ENCODE measurements around the gene FBXW8.

The FBXW8 gene

DNA sequence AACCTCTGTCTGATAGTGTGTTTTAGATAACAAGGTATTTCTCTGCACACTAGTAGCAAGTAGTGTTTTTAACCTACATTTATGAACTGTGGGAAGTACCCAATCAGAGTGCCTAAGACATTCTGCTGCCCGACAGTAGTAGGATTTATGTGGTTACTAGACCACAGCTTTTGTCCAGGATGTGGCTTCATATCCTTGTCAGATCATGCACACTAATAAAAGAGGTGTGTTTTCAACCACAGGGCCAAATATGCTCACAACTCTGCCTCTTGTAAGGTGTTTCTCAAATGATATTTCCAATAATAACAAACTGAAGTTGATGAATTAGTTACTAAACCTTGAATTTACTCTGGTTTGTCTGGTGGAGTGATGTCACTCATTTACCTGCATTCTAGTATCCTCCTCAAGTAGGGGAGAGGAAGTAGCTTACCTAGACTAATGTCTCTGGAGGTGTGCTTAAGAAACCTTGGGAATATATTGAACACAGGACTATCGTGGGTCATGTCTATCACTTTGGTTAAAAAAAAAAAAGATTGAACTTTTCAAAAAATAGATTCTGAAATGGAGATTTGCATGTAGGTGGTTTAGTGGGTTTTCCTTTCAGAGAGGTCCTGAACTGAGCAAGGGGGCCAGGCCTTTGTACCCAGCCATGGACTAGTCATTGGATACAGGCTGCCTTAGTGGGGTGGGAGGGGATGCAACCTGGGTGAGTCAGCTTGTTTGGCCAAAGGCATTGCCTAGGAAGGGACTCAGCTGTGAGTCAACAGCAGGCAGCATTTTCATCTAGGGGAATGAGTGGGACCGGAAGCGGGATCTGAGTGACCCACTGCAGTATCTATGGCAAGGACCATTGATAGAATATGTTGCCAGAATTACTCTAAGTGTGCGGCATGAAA is 14.1 kb downstream of the FBXW8 start:
- TF ChIP-seq, protein P1, sequence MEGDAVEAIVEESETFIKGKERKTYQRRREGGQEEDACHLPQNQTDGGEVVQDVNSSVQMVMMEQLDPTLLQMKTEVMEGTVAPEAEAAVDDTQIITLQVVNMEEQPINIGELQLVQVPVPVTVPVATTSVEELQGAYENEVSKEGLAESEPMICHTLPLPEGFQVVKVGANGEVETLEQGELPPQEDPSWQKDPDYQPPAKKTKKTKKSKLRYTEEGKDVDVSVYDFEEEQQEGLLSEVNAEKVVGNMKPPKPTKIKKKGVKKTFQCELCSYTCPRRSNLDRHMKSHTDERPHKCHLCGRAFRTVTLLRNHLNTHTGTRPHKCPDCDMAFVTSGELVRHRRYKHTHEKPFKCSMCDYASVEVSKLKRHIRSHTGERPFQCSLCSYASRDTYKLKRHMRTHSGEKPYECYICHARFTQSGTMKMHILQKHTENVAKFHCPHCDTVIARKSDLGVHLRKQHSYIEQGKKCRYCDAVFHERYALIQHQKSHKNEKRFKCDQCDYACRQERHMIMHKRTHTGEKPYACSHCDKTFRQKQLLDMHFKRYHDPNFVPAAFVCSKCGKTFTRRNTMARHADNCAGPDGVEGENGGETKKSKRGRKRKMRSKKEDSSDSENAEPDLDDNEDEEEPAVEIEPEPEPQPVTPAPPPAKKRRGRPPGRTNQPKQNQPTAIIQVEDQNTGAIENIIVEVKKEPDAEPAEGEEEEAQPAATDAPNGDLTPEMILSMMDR (IDR thresholded peaks at IDR 0.05; ENCODE audit: borderline replicate concordance, insufficient read depth, low read depth, low read length) = no peak
- no peak overlapping the region for H3K4me3 ChIP-seq (ENCODE audit: low read depth, low read length)

DNA sequence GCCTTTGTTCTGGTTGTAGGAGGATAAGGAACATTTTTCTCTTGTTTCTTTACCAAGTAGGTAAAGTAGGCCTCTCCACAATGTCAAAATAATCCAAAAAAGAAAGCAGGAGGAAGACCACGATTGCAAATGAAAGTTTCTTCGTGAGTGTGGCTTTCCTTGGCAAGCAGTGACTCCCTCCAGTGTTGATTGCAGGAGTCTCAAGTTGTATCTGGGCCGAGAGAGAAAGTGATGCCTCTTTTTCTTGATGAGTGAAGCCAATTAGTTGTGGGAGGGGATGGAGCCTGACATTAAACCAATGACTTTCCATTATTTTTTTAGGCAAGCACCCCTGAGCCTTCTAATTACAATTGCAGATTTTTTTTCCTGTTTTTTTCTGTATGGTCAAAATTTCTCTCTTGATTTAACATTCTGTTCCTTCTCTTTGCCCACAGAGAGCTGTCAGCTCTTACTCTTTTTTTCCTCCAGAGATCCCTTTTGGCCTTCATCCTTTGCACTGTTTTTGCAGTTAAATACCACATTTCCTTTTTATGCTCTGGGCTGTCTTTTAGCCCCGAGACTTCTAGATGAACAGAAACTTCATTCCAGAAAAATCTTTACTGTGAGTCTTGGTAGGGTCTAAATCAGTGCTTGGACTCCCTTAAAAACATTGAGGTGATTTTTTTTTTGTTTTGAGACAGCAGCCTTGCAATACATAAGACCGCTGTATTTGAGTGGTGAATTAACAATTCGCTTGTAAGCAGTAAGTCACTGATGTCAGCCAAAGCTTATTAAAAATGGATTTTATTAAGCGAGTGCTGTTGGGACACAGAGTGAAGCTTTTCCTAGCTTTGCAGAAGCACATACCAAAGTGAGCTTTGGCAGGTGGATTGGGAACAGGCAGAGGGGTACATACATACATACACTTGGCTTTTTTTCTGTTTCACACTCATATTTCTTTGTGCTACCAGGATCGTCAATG is 15.8 kb downstream of the FBXW8 start:
- TF ChIP-seq, protein P1 (IDR thresholded peaks at IDR 0.05; ENCODE audit: borderline replicate concordance, insufficient read depth, low read depth, low read length) = no peak

DNA sequence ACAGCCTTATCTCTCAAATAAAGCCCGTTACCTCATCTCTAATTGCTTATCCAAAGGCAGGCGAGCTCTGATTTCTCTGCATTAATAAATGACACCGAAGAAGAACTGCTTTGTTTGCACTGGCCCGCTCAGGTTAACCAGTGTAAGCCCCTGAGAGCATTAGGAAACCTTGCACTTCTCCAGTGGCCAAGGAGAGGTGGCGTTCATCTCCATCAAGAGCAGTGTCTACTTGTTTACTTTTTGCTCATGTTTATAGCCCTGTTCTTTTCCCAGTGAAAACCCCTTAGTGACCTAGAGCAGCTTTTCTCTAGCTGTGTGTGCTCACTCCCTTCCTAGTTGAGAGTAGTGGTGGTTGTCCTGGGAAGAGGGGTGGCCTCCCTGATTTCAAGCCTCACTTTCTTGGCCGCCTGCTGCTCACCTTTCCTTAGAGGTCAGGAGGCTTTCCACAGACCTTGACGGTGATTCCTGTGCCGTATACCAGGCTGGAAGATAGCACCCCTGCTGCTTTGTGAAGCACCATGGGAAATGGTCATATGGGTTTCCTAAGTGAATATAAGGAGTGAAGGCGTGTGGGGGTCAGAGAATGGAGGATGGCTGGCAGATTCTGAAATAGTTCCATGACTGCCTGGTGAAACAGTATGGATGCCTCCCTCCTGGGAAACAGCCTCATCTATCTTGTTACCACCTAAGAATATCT is 16.6 kb downstream of the FBXW8 start:
- TF ChIP-seq, protein P1 (IDR thresholded peaks at IDR 0.05; ENCODE audit: borderline replicate concordance, insufficient read depth, low read depth, low read length) = no peak
- H3K4me3 ChIP-seq (ENCODE audit: low read depth, low read length) = no peak overlapping the region

More for the DNA sequence above, 15.8 kb downstream of the FBXW8 start:
- no peak overlapping the region for H3K4me3 ChIP-seq (ENCODE audit: low read depth, low read length)

DNA sequence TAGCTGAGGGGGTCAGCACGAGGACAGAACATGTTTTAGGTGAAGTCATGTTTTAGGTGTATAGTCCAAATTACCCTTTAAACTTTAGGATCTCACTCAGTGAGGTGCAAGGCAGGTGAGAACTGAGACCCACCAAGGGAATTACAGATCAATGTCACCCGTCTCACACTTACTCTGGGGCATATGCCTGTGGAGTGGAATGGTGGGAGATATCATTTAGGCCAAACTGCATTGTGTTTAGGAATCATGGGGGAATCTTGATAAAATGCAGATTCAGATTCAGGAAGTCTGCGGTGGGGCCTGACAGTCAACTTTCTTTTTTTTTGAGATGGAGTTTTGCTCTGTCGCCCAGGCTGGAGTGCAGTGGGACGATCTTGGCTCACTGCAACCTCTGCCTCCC is 17.8 kb downstream of the FBXW8 start:
- TF ChIP-seq, protein P1 (IDR thresholded peaks at IDR 0.05; ENCODE audit: borderline replicate concordance, insufficient read depth, low read depth, low read length) = no peak
- no peak overlapping the region for H3K4me3 ChIP-seq (ENCODE audit: low read depth, low read length)

DNA sequence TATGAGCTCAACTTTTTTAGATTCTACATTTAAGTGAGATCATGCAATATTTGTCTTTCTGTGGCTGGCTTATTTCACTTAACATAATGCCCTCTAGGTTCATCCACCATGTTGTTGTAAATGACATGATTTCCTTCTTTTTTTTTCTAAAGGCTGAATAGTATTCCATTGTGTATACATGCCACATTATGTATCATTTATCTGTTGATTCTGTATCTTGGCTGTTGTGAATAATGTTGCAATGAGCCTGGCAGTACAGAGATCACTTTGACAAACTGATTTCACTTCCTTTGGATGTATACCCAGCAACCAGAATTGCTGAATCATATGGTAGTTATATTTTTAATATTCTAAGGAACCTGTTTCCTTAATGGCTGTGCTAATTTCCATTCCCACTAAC is 19.1 kb downstream of the FBXW8 start:
- TF ChIP-seq, protein P1 (IDR thresholded peaks at IDR 0.05; ENCODE audit: borderline replicate concordance, insufficient read depth, low read depth, low read length) = no peak
- H3K4me3 ChIP-seq (ENCODE audit: low read depth, low read length) = no peak overlapping the region

DNA sequence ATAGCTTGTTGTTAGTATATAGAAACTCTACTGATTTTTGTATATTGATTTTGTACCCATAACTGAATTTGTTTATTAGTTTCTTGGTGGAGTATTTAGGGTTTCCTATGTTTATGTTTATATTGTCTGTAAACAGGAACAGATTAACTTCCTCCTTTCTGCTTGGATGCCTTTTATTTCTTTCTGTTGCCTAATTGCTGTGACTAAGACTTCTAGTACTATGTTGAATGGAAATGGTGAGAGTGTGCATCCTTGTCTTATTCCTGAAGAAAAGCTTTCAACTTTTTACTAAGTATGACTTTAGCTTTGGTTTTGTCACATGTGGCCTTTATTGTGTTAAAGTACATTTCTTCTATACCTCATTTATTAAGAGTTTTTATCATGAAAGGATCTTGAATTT is 20.9 kb downstream of the FBXW8 start:
- no peak overlapping the region for H3K4me3 ChIP-seq (ENCODE audit: low read depth, low read length)
- TF ChIP-seq, protein P1 (IDR thresholded peaks at IDR 0.05; ENCODE audit: borderline replicate concordance, insufficient read depth, low read depth, low read length) = no peak
